Dermis microvascular lymphatic vessel endothelial cell (primary cell): ENCODE data around the gene C16orf92. TPM values are rescaled to one million over a fixed set of nuclear protein-coding genes. Genes with fewer than 3 reads are reported as not detected.

Experiments
- DNase-seq, 2 donors: peaks; one replicate each; pipeline versions ENCODE4 v3.0.0 to v3.0.0-alpha.2; 2010; ENCODE audit warnings: low read depth in 2 of 2
- total RNA-seq: library from RNA; depleted of rRNA; stranded (reverse); fragments of >200 nt; gene quantifications from 2 replicates; pipeline ENCODE4 v1.2.1, GENCODE V29; 2014

C16orf92 gene
- total RNA-seq, 1 donor from 2014 or later = not detected

GRCh38 chr16:29988346-29989075 lies 34.5 kb upstream of the C16orf92 start:
- DNase-seq = no peak

DNA sequence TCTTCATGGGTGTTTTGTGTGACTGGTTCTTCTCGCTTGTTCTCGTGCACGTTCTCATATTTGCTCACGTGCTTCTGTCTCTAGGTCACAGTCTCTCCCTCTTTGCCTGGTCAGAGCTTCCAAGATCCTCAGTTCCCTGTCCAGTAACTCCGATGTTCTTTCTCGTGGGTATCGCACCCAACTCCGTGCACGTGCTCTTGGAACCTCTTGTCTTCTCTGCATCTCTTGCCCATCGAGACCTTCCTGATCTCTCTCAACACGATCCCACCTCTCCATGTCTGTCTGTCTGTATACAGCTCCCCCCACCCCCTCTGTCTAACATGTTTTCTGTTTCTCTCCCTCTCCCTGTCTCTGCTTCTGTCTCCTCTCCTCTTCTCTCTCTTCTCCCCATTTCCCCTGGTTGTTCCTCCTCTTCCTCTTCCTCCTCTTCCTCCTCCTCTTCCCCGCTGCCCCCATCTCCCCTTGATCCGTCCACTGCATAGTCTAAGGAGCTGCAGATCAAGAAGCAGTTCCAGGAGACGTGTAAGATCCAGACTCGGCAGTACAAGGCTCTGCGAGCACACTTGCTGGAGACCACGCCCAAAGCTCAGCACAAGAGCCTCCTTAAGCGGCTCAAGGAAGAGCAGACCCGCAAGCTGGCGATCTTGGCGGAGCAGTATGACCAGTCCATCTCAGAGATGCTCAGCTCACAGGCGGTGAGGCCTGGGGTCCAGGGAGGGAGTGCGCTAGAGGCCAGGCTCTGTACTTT lies 33.7 kb upstream of the C16orf92 start:
- DNase-seq = no peak

DNA sequence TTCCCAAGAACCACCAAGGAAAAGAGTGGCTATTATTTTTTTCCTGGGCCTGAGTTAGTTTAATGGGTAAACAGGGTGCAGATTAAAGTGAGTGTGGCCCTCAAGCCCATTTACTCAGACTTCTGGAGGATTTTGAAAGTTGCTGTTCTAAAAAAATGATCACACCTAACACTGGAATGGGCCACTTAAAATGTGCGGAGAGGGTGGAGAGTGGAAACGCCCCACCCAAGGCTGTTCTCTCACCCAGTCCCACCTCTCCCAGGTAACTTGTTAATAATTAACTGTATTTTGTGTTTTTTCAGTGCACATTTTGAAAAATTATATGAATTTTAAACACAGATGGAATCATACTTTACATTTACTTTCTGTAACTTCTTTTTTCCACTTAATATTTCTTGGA lies 33.0 kb upstream of the C16orf92 start:
- DNase-seq = no peak

DNA sequence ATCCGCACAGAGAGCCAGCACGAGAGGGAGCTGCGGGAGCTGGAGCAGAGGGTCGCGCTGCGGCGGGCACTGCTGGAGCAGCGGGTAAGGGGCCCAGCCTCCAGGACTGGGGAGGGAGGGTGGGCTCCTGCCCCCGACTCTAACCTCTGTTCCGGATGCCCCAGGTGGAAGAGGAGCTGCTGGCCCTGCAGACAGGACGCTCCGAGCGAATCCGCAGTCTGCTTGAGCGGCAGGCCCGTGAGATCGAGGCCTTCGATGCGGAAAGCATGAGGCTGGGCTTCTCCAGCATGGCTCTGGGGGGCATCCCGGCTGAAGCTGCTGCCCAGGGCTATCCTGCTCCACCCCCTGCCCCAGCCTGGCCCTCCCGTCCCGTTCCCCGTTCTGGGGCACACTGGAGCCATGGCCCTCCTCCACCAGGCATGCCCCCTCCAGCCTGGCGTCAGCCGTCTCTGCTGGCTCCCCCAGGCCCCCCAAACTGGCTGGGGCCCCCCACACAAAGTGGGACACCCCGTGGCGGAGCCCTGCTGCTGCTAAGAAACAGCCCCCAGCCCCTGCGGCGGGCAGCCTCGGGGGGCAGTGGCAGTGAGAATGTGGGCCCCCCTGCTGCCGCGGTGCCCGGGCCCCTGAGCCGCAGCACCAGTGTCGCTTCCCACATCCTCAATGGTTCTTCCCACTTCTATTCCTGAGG lies 32.0 kb upstream of the C16orf92 start:
- DNase-seq = no peak

GRCh38 chr16:29991571-29991904 lies 31.5 kb upstream of the C16orf92 start:
- DNase-seq = no peak

DNA sequence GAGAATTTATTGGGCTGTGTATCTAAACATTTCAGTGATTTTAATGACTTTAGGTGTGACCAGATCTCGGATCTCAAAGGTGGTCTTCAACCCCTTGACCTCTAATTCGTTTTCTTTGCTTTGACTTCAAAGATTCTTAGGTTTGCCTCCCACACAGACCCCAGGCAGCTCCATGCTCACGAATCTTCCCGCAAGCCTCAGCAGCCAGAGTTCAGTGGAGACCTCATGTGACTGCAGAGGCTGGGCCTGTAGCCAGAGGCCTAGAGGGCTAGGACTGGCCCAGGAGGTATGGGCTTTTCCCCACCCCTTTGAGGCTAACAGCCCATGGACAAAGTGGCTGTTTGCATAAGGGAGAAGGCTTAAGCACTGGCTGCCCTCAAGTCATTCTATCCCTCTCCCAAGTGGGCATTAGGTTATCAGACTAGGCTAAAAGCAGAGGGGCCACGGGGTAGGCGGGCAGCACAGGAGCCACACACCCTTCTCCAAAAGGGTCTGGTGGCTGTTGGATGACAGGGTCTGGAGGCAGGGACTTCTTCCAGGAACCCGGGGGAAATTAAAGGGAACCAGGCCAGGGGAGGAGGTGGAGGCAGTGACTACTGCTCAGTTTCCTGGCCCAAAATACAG lies 30.5 kb upstream of the C16orf92 start:
- DNase-seq = no peak

DNA sequence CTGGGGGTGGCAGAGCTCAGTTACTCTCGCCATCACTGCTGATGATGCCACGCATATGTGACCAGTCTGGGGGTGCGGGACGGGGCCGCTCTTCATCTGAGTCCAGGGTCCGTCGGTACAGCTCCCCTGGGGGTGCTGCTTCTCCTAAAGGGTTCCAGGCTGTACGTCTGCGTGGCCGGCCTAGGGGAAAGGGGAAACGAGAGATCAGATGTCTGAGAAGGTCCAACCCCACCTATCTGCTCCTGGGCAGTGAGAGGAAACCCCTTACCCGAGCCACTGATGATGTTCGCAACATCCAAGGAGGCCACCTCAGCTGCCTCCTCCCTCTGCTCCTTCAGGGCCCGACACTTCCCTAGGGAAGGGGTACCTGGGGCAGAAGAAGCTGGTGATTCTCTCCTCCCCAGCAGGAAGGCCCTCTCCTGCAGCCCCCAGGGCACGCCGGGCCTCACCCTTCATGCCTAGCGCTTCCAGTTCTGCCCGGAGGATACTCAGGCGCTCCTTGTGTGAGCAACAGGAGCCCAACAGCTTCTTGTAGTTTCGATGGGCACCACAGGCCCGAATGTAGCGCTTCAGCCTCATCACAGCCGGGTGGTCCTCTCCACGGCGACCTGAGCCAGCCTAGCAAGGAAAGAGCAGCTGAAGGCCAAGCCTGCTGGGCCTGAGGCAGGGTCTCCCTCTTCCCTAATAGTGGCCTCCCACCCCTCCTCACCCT lies 29.7 kb upstream of the C16orf92 start:
- no peak for DNase-seq

GRCh38 chr16:29993903-29994599 lies 28.9 kb upstream of the C16orf92 start:
- DNase-seq = no peak

- peak in 1 of 2 donors; percentile 32 for DNase-seq
Measured at GRCh38 chr16:29994600-29995323, 28.2 kb upstream of the C16orf92 start.

- peak; percentile 52 to 76 for DNase-seq
Measured at GRCh38 chr16:29995324-29995910, 27.6 kb upstream of the C16orf92 start, which contains the start of gene HIRIP3. Gene HIRIP3, minus strand, starts transcription at chr16:29995617. Its CDS starts 12 bp downstream, at chr16:29995605.

- DNase-seq = peak; percentile 89 to 96
Measured at GRCh38 chr16:29995911-29996765, 26.9 kb upstream of the C16orf92 start, which contains the start of gene INO80E. Gene INO80E, plus strand, starts transcription at chr16:29996241. Its CDS starts 70 bp downstream, at chr16:29996311.

- DNase-seq = no peak
Measured at GRCh38 chr16:29996766-29997250, 26.2 kb upstream of the C16orf92 start.

DNA sequence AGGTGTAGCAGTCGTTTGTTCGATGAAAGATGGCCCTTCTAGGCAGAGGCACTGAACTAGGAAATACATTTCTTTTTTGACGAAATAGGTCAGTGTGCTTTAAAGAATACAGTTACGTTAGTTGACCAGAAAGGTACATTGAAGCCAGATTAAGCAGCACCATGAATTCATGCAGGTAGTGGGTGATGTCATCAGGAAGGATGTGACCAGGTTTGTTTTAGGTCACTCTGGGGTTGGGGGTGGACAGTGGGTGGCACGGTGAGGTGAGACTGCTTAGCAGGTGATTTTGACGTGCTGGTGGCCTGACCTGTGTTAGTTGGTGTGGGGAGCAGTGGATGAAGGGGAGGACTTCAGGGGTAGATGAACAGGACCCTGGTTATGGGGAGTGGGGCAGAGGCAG lies 23.4 kb upstream of the C16orf92 start:
- DNase-seq = no peak

GRCh38 chr16:30000735-30001631 lies 22.0 kb upstream of the C16orf92 start:
- no peak for DNase-seq

DNA sequence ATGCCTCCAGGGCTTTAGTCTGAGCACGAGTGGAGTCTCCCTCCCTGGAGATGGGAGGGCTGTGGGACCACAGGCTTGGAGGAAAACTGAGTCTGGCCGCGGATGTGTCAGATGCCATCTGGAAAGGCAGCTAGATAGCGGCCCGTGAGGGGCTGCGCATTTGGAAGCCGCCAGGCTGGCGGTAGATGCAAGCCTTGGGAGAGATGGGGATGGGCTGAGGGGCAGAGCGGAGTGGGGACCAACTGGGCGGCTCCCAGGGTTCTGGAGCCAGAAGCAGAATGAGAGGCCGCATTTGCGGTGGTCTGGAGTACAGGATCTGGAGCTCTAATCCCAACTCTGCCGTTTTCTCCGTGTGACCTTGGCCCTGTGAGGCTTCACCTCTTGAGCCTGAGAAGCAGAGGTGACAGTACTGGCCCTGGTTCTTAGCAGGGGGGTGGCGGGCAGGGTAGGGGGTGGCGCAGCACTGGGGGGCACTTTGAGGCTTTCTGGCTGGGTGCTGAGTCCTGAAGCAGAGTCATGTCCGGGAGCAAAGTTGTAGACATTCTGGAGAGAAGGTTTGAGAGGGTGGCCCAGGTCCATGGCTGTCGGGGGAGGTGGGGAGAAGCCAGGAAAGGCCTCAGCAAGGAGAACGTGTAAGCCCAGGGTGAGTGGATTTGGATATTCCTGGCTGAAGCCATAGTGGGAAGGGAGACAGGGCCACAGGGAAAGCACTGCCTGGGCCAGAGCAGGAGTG lies 20.2 kb upstream of the C16orf92 start:
- no peak for DNase-seq

DNA sequence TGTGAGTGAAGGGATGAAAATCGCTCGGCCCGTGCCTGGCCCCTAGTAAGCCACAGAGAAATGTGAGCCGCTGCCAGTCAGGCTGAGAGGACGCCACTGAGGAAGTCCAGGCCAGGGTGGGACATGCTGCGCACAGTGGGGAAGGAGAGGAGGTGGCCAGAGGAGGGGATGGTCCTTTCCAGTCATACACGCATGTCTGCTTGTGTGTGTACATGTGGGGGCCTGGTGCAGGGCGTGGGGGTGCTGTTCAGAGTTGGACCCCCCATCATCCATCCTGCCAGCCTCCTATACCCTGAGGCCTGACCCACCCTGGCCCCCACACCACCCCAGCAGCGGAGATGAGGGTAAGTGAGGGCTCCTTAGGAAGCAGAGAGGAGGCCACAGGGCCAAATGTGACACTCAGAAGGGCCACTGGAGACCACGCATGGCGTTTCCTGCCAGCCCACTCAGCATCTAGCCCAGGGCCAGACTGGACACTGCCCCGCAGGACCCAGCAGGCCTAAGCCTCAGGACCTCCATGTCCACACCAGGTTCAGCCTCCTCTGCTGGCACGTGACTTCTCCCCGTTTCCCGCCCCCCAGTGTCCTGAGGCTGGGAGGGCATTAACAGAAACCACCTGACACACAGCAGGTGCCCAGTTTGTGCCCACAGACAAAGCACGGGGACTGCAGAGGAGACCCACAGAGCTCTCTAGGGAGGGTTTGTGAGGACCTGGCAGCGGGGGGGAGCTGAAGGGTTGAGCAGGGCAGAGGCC lies 19.2 kb upstream of the C16orf92 start:
- no peak for DNase-seq
